GM12872 (cell line): ENCODE data around the gene KDM4B.

Experiments
- TF ChIP-seq, protein P1 (sequence below): IDR thresholded peaks from 3 replicates; pipeline ENCODE4 v1.5.1; 2011; ENCODE audit warnings: low read depth, mild to moderate bottlenecking, low read length, moderate library complexity; ENCODE audit not compliant: insufficient read depth

KDM4B gene

DNA sequence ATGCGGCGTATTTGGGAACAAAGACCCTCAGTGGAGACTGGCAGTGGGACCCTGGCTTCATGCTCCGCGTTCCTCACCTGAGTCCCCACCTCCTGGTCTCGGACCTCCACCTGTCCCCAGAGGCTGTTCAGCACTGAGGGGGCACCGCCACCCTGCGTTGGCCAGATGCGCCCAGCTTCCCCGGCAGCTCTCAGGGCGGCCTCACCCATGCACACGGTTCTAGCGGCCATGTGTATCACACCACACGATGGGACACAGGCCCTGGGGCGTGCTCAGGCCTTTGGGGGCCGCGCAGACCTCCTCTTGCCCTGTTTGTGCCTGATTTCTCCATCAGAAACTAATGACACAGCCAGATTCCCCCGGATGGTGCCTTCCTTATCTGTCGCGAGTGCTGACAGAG, 138.1 kb downstream of the KDM4B start:
- TF ChIP-seq, protein P1, sequence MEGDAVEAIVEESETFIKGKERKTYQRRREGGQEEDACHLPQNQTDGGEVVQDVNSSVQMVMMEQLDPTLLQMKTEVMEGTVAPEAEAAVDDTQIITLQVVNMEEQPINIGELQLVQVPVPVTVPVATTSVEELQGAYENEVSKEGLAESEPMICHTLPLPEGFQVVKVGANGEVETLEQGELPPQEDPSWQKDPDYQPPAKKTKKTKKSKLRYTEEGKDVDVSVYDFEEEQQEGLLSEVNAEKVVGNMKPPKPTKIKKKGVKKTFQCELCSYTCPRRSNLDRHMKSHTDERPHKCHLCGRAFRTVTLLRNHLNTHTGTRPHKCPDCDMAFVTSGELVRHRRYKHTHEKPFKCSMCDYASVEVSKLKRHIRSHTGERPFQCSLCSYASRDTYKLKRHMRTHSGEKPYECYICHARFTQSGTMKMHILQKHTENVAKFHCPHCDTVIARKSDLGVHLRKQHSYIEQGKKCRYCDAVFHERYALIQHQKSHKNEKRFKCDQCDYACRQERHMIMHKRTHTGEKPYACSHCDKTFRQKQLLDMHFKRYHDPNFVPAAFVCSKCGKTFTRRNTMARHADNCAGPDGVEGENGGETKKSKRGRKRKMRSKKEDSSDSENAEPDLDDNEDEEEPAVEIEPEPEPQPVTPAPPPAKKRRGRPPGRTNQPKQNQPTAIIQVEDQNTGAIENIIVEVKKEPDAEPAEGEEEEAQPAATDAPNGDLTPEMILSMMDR, result no peak

DNA sequence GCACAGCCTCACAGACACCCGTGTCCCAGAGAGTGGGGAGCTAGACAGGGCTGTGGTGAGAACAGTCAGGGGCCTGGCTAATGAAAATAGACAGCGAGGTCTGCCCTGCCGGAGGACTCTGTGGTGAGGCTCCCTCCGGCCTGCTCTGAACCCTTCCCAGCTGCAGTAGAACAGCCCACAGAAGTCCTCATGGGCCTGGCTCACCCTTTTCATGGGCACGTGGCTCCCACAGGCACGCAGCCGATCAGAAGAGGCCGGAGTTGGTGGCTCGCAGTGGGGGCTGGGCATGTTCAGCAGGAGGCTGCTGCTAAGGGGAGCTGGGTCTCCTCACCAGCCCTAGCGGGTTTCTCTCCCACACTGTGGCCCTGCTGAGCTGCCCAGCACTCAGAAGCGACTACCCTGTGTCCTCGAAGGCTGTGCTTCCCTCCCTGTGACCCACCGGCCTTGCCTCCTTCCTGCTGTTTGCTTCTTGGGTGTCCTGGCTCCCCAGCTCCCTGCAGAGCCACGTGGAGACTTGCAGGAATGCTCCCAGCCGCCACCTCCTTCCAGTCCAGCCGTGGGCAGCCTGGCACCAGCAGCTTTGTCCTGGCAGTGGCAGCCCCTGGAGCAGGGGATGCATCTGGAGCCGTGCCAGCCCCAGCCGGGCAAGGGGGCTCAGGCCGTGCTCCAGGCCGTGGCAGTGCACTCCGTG, 138.7 kb downstream of the KDM4B start:
- TF ChIP-seq, protein P1, result no peak

DNA sequence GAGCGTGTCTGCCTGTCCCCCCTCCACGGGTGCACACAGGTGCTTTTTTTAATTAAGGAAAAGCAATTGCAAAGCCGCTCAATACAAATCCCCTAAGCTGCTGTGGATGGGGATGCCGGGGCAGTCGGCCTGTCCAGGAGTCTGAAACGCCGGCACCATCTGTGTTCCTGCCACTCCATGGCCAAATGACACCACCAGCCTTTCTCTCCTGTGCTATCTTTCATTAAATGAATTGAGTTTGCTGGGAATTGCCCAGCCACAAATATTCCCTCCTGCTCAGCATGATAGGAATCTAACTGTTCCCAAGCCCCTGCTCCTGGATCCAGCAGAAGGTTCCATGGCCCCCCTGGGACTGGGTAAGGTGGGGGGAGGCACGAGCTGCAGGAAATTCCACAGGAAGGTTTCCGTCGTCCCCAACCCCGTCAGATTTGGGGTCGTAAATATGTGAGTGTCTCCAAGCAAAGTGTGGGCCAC, 139.2 kb downstream of the KDM4B start:
- TF ChIP-seq, protein P1, result no peak

DNA sequence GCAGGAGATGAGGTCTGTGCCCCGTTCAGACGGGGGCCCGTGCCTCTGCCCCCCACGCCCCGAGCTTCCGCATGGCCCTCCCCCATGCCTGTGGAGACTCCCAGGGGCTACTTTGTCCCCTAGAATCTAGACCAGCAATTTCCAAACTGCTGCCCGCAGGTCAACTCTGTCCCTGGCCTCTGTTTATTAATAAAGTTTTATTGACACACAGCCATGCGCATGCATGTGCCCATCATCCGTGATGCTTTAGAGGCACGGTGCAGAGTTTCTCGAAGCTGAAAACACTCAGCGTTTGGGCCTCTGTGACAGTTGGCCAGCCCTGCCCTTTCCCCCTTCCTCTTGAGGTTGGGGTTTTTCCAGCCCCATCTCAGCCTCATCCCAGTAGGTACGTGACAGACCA, 140.0 kb downstream of the KDM4B start:
- TF ChIP-seq, protein P1, result no peak

DNA sequence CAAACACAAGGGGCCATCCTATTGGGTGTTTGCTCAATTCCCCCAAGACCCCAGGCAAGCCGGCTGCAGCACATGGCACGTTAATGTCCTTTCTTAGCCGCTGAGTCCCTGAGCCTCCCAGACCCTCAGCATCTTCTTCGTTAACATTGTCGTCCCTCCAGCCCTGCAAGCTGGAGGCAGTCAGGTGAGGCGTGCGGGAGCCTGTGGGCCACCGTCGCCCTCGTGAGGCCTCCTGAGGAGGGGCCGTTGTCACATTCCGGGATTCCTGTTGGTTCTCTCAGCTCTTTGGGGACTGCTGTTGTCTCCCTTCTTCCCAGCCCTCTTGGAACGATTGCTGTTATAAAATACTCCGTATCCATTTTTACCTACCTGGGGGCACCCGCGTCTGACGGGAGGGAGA, 140.6 kb downstream of the KDM4B start:
- TF ChIP-seq, protein P1, result no peak

DNA sequence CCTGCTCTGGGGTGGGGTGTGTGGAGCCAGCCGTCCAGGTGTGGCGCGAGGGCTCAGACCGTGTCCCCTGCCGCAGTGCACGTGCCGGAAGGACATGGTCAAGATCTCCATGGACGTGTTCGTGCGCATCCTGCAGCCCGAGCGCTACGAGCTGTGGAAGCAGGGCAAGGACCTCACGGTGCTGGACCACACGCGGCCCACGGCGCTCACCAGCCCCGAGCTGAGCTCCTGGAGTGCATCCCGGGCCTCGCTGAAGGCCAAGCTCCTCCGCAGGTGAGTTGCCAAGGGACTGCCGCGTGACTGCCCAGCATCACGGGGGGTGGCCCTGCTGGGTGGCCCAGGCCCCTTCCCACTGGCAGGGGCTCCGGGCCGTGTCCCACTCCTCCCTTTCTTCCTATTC, 141.6 kb downstream of the KDM4B start:
- TF ChIP-seq, protein P1, result no peak

DNA sequence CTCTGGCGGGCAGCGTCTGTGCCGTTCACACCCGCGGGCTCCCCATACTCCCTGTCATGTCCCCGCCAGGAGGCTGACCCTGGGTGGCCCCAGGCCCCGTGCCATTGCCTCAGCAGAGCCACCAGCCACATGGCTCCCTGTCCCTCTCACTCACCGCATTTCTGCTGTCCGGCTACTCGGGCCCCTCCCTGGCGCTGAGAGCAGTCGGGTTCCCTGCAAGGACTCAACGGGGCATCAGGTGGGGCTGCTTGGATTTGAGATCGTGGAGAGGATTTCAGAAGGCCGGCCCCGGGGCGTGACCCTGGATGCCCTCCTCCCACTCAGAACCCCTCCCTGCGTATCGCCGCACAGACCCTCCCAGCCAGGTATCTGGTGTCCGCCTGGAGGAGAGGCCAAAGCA, 142.1 kb downstream of the KDM4B start:
- TF ChIP-seq, protein P1, result no peak
